Measurements from ENCODE around the gene MYO1G.
A peak's percentile ranks its signal among the peaks of the same experiment; 100 is the strongest.

The MYO1G gene

DNA sequence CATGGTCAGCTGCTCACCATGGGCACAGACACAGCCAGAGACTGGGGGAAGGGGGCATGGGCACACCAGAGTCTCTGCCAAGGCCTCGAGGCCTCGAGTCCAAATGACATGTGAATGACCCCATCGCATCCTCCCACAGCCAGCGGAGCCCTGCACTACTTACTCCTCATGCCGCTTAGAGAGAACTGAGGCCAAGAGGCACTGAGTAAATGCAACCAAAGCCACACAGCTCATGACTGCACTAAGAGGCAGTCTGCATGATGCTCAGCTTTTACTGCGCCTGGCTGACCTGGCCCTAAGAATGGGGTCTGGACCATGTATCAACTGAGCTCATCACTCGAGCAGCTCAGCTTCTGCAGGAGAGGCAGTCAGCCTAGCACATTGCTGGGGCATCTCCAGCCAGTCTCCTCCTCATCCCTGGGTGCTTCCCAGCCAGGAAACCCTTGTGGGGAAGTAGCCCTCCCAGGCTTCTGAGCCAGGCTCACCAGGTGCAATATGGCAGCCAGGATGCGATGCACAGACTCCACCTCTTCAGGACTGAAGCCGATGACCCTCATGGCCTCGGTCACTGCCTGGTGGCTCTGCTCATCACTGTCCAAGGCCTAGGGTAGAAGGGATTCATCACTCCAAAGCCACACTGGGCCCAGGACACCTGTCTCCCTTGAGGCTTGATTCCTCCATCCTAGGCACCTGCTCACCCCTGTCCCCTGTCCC, 7.5 kb downstream of the MYO1G start:
- DNase-seq (ENCODE audit: low read depth): no peak
- no peak for TF ChIP-seq CTCF (IDR thresholded peaks at IDR 0.05; ENCODE audit: low read length, missing control alignments)

GRCh38 chr7:44970523-44971051, 8.2 kb downstream of the MYO1G start:
- DNase-seq (ENCODE audit: low read depth): no peak
- no peak for TF ChIP-seq CTCF (IDR thresholded peaks at IDR 0.05; ENCODE audit: low read length, missing control alignments)
- no peak overlapping the region for H3K4me3 ChIP-seq (replicated peaks; ENCODE audit: low read depth, low read length)

More for the DNA sequence above, 7.5 kb downstream of the MYO1G start:
- no peak overlapping the region for H3K4me3 ChIP-seq (replicated peaks; ENCODE audit: low read depth, low read length)

DNA sequence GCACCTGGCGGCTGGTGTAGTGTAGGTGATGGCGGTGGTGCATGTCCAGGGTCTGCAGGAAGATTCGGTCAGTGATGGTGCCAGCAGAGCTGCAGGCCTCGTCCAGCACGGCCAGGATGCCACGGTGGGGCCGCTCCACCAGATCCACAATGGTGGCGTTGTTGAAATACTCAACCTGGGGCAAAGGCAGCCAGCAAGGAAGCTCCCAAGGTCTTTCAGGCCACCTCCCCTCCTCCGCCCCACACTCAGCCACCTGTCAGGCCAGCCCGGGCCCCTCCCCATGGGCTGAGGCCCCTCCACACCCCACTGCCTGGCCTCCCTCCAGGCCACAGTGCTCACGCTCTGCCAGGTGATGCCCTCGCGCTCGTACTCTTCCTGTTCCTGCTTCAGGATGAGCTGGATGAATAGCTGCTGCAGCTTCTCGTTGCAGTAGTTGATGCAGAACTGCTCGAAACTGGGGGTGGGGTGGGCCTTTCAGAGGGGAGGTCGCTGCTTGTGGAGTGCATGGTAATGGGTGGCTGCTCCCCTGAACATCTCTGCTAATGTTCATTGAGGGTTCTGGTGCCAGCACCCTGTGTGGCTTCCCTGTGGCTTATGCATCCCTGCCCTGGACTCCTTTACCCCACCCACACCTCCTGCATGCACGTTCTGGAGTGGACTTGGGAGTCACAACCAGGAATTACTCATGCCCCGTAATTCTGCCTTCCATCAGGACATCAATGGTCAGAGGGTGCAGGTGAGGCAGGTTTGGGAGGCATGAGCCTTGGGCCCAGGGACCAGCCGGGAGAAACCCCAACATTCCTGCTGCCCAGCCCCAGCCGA, 8.9 kb downstream of the MYO1G start:
- no peak for DNase-seq (ENCODE audit: low read depth)
- no peak overlapping the region for H3K4me3 ChIP-seq (replicated peaks; ENCODE audit: low read depth, low read length)
- TF ChIP-seq CTCF (IDR thresholded peaks at IDR 0.05; ENCODE audit: low read length, missing control alignments): no peak

DNA sequence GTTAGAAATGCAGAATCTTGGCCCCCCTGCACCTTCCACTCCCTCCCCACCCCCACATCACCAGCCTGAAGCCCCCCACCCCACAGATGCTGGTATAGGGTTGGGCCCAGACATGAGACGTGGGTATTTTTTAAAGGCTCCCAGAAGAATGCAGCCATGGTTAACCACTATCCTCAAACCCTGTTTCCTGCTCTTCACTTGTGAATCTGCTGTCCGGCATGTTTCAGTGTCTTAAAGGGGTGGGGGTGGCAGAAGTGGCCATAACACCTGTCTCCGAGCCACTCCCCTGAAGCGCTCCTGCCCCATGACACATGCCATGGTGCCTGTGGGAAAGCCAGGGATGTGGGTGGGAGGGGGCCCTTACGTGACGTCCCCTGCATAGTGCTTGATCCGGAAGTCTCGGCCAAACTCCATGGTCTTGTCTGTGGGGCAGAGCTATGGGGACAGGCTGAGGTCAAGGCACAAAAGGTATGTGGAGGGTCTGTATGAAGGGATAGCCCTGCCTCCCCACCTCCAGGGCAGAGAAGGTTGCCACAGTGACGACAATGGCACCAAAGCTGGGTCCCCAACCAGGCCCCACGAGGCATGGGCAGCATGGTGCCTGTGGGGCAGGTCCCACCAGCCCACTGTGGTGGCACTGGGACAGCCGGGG, 9.6 kb downstream of the MYO1G start:
- H3K4me3 ChIP-seq (replicated peaks; ENCODE audit: low read depth, low read length): no peak overlapping the region
- no peak for DNase-seq (ENCODE audit: low read depth)
- TF ChIP-seq CTCF (IDR thresholded peaks at IDR 0.05; ENCODE audit: low read length, missing control alignments): no peak

- peak; percentile 30 for TF ChIP-seq CTCF (IDR thresholded peaks at IDR 0.05; ENCODE audit: low read length, missing control alignments)
- peak; percentile 46 for DNase-seq (ENCODE audit: low read depth)
- no peak overlapping the region for H3K4me3 ChIP-seq (replicated peaks; ENCODE audit: low read depth, low read length)
Measured at GRCh38 chr7:44967571-44968446, 11.0 kb downstream of the MYO1G start.
